ENCODE results near the gene OSBPL6.
"Not testable (repeated sequence)": the region's sequence is repeated elsewhere in the genome, so short reads cannot be mapped to it uniquely, and the experiment has no call there.

Gene OSBPL6

DNA sequence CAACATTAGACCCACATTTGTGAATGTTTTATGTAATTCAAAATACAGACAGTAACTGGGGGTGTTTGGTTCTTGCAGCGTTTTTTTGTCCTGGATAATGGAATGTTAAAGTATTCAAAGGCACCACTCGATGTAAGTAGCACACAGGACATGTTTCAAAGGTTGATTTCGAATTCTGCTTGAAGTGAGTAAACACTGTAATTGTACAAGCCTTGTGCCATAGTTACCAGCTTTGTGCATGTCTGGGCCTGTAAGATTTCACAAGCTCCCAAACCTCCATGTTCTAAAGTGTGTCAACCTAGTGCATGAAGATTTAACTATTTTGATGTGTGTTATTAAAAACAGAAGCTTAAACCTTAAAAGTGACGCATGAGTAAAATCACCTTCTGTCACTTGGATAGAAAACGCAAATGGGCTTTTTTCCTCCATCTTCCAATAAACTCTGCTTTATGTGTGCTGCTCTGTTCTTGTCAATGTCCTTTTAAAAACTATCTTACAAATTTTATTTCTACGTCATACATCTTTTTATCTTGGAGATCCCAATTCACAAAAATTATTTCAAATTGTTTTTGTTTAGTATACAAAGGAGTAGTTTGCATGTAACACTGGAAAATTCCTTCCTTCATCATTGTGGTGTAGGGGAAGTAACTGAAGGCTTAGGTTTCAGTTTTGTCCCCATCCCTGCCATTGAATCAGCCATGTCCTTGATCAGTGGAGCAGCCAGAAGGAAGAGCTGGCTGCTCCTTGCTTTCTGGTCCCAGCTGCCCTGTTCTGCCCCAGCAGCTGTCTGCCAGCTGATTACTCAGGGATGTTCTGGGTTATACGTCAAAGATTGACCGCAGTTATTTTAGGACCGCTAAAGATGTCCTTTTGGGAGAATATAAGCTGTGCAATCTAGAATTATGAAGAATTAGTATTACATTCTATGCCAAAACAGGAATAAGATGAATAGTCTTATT lies 137.4 kb downstream of the OSBPL6 start:
- H3K27ac ChIP-seq (ENCODE audit: low read length): no peak overlapping the region
- H3K4me3 ChIP-seq (ENCODE audit: low read length): no peak overlapping the region
- H3K4me1 ChIP-seq (ENCODE audit: control insufficient read depth, low read depth, low read length): no peaks in the 10 kb centered on the region
- no peaks in the 10 kb centered on the region for H3K27me3 ChIP-seq (ENCODE audit: control insufficient read depth, insufficient read depth, low read length)
- no peak overlapping the region for H3K9ac ChIP-seq (ENCODE audit: low read length)
- no peaks in the 10 kb centered on the region for H3K9me3 ChIP-seq (ENCODE audit: control insufficient read depth, low read depth, low read length)
- no peaks in the 10 kb centered on the region for H3K36me3 ChIP-seq (ENCODE audit: control insufficient read depth, low read depth, low read length)

DNA sequence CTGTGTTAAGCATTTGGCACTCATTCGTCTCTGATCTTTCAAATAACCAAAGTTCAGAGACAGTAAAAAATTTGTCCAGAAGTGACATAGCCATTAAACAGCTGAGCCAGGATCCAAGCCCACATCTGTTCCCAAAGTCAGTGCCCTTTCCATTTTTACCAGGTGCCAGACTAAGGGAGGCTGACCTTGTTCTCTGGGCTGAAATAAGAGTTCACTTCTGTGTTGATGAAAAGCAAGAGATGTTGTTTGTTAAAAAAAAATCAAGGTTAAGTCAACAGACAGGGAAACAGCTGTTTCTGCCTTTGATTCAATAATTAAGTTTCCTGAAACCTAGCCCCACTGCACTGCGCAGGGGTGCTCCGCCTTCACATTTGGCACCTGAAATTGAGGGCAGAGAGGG lies 139.5 kb downstream of the OSBPL6 start:
- H3K36me3 ChIP-seq (ENCODE audit: control insufficient read depth, low read depth, low read length): no peaks in the 10 kb centered on the region
- no peak overlapping the region for H3K27ac ChIP-seq (ENCODE audit: low read length)
- no peaks in the 10 kb centered on the region for H3K9me3 ChIP-seq (ENCODE audit: control insufficient read depth, low read depth, low read length)
- no peak overlapping the region for H3K9ac ChIP-seq (ENCODE audit: low read length)
- H3K4me1 ChIP-seq (ENCODE audit: control insufficient read depth, low read depth, low read length): no peaks in the 10 kb centered on the region
- no peaks in the 10 kb centered on the region for H3K27me3 ChIP-seq (ENCODE audit: control insufficient read depth, insufficient read depth, low read length)
- no peak overlapping the region for H3K4me3 ChIP-seq (ENCODE audit: low read length)

DNA sequence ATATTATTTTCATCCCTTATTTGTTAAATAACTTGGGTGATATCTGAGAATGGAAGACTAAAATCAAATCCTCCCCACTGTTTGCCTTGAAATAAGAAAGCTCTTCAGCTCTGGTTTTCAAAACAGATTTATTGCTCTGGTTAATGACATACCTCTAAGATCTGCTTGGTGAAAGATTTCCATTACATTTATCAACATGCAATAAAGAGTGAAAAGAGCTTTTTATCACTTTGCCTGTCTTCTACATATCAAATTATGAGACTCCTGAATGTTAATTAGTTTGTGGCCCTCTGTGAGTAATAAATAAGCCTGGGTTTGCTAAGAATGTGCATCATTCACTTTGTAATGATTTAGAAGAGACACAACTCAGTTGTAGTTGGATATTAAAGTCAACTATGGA lies 140.9 kb downstream of the OSBPL6 start:
- Histone ChIP-seq H3K36me3 (ENCODE audit: control insufficient read depth, low read depth, low read length) (no peaks in the 10 kb centered on the region), H3K4me3 (ENCODE audit: low read length) (no peak overlapping the region), H3K27me3 (ENCODE audit: control insufficient read depth, insufficient read depth, low read length) (no peaks in the 10 kb centered on the region), H3K9ac (ENCODE audit: low read length) (no peak overlapping the region), H3K4me1 (ENCODE audit: control insufficient read depth, low read depth, low read length) (no peaks in the 10 kb centered on the region), H3K27ac (ENCODE audit: low read length) (no peak overlapping the region), H3K9me3 (ENCODE audit: control insufficient read depth, low read depth, low read length) (no peaks in the 10 kb centered on the region)

DNA sequence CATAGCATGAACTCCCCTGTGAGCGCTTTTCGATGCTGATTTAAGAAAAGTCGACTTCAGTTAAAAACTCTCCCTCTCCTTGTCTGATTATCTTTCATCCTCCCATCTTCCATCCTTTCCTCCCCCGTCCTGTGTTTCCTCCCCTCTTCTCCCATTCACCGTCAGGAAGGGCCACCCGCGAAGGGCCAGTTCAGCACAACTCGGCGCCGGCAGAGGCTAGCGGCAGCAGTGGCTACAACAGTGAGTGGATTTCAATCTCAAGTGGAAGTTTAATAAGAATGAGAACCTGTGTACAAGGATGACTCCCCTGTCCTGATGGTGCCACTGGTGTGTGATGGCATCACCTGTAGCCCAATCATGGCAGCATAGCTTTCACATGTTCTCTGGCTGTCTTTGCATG lies 149.8 kb downstream of the OSBPL6 start:
- Histone ChIP-seq H3K4me1 (ENCODE audit: control insufficient read depth, low read depth, low read length) (no peaks in the 10 kb centered on the region), H3K9me3 (ENCODE audit: control insufficient read depth, low read depth, low read length) (no peaks in the 10 kb centered on the region), H3K4me3 (ENCODE audit: low read length) (no peak overlapping the region), H3K27ac (ENCODE audit: low read length) (no peak overlapping the region), H3K9ac (ENCODE audit: low read length) (no peak overlapping the region), H3K27me3 (ENCODE audit: control insufficient read depth, insufficient read depth, low read length) (no peaks in the 10 kb centered on the region), H3K36me3 (ENCODE audit: control insufficient read depth, low read depth, low read length) (no peaks in the 10 kb centered on the region)

DNA sequence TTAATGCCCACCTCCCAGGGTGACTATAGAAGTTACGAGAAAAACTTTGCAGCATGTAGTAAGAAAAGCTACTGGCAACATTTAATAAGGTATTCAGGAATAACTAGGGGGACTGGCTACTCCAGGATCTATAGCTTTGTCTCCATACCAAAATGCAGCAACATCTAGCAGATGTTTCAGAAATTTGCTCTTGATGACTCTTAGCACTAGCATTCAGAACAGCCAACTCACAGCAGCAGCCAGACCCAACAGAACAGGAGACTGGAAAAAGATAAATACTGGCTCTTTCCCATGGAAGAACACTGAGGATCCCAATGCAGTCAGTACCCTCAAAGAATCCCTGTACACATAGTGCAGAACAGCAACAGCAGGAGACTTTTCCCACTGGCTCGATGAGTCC lies 151.6 kb downstream of the OSBPL6 start:
- no peaks in the 10 kb centered on the region for H3K27me3 ChIP-seq (ENCODE audit: control insufficient read depth, insufficient read depth, low read length)
- no peaks in the 10 kb centered on the region for H3K36me3 ChIP-seq (ENCODE audit: control insufficient read depth, low read depth, low read length)
- no peak overlapping the region for H3K27ac ChIP-seq (ENCODE audit: low read length)
- no peaks in the 10 kb centered on the region for H3K4me1 ChIP-seq (ENCODE audit: control insufficient read depth, low read depth, low read length)
- H3K9ac ChIP-seq (ENCODE audit: low read length): no peak overlapping the region
- H3K4me3 ChIP-seq (ENCODE audit: low read length): no peak overlapping the region
- H3K9me3 ChIP-seq (ENCODE audit: control insufficient read depth, low read depth, low read length): no peaks in the 10 kb centered on the region

DNA sequence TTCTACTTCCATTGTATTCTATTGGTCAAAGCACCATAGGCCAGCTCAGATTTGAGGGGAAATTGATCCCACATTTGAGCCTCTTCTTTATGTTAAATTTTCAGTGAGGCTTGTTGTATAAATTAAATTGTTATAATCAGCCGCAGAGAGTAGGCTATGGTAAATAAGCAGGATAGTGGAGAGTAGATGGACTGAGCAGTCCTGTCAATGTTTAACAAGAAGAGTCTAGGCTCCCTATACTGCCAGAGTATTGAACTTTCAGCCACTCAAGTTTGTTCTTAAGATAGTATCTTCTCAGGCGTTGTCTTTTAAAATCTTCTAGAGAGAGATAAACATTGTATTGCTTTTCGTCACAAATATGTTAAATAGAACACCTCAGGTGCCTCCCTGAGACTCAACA lies 155.7 kb downstream of the OSBPL6 start:
- Histone ChIP-seq H3K9ac (ENCODE audit: low read length) (no peak overlapping the region), H3K36me3 (ENCODE audit: control insufficient read depth, low read depth, low read length) (no peaks in the 10 kb centered on the region), H3K4me1 (ENCODE audit: control insufficient read depth, low read depth, low read length) (no peaks in the 10 kb centered on the region), H3K9me3 (ENCODE audit: control insufficient read depth, low read depth, low read length) (no peaks in the 10 kb centered on the region), H3K27ac (ENCODE audit: low read length) (no peak overlapping the region), H3K4me3 (ENCODE audit: low read length) (no peak overlapping the region), H3K27me3 (ENCODE audit: control insufficient read depth, insufficient read depth, low read length) (no peaks in the 10 kb centered on the region)

DNA sequence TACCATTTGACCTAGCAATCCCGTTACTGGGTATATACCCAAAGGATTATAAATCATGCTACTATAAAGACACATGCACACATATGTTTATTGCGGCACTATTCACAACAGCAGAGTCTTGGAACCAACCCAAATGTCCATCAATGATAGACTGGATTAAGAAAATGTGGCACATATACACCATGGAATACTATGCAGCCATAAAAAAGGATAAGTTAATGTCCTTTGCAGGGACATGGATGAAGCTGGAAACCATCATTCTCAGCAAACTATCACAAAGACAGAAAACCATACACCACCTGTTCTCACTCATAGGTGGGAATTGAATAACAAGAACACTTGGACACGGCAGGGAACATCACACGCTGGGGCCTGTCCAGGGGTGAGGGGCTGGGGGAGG lies 163.4 kb downstream of the OSBPL6 start:
- H3K9ac ChIP-seq (ENCODE audit: low read length); H3K27me3 ChIP-seq (ENCODE audit: control insufficient read depth, insufficient read depth, low read length); H3K27ac ChIP-seq (ENCODE audit: low read length); H3K4me1 ChIP-seq (ENCODE audit: control insufficient read depth, low read depth, low read length); H3K36me3 ChIP-seq (ENCODE audit: control insufficient read depth, low read depth, low read length); H3K9me3 ChIP-seq (ENCODE audit: control insufficient read depth, low read depth, low read length); H3K4me3 ChIP-seq (ENCODE audit: low read length): not testable (repeated sequence)

DNA sequence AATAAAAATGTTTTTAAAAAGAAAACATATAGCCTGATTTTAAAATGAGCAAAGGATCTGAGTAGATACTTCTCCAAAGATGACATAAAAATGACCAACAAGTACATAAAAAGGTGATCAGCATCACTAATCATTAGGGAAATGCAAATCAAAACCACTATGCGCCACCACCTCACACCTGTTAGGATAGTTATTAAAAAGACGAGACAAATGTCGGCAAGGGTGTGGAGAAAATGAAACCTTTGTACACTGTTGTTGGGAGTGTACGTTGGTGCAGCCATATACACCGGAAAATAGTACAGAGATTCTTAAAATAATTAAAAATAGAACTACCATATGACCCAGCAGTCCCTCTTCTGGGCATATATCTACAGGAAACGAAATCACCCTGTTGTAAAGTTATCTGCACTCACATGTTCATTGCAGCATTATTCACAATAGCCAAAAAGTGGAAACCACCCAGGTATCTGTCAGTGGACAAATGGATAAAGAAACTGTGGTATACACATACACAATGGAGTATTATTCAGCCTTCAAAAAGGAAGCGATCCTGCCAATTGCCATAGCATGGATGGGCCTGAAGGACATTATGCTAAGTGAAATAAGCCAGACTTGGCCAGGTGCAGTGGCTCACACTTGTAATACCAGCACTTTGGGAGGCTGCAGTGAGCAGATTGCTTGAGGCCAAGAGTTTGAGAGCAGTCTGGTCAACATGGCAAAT lies 165.0 kb downstream of the OSBPL6 start:
- no peak overlapping the region for H3K4me3 ChIP-seq (ENCODE audit: low read length)
- H3K9ac ChIP-seq (ENCODE audit: low read length): no peak overlapping the region
- H3K36me3 ChIP-seq (ENCODE audit: control insufficient read depth, low read depth, low read length): no peaks in the 10 kb centered on the region
- no peak overlapping the region for H3K27ac ChIP-seq (ENCODE audit: low read length)
- no peaks in the 10 kb centered on the region for H3K27me3 ChIP-seq (ENCODE audit: control insufficient read depth, insufficient read depth, low read length)
- H3K9me3 ChIP-seq (ENCODE audit: control insufficient read depth, low read depth, low read length): peaks cover 4% of the 10 kb centered on the region
- no peaks in the 10 kb centered on the region for H3K4me1 ChIP-seq (ENCODE audit: control insufficient read depth, low read depth, low read length)

DNA sequence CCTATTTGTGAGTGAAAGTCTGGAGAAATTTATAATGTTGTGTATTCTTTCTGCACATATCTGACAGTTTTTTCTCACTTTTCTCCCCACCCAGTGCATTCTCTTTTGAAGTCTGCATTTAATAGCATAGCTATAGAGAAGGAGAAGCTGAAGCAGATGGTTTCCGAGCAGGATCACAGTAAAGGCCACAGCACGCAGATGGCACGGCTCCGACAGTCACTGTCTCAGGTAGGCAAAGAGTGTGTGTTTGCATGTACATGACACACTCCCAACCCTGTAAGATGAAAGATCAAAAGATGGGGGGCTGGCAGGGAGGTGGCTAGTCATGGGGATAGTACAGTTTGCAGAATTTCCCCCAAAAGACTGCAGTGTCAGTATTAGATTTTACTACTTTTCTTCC lies 167.3 kb downstream of the OSBPL6 start:
- Histone ChIP-seq H3K9me3 (ENCODE audit: control insufficient read depth, low read depth, low read length) (peaks cover 4% of the 10 kb centered on the region), H3K36me3 (ENCODE audit: control insufficient read depth, low read depth, low read length) (no peaks in the 10 kb centered on the region), H3K27ac (ENCODE audit: low read length) (no peak overlapping the region), H3K4me3 (ENCODE audit: low read length) (no peak overlapping the region), H3K9ac (ENCODE audit: low read length) (no peak overlapping the region), H3K4me1 (ENCODE audit: control insufficient read depth, low read depth, low read length) (no peaks in the 10 kb centered on the region), H3K27me3 (ENCODE audit: control insufficient read depth, insufficient read depth, low read length) (no peaks in the 10 kb centered on the region)

DNA sequence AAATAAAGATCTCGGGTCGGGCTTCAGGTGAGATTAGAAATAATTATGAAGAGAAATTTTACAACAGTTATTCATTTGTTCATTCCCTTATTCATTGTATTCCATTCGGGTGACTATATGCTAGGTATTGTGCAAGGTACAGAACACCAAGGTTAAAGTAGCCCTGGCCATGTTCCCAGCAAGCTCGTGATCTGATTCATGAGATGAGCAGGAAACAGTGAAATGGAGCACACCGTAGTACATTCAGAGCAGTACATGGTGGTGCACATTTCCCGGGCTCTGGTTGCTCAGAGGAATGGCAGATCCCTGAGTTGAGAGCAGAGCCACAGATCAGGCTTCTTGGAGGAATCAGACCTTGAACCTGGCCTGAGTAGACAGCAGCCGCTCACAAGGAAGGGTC lies 168.9 kb downstream of the OSBPL6 start:
- Histone ChIP-seq H3K27ac (ENCODE audit: low read length) (no peak overlapping the region), H3K4me3 (ENCODE audit: low read length) (no peak overlapping the region), H3K27me3 (ENCODE audit: control insufficient read depth, insufficient read depth, low read length) (no peaks in the 10 kb centered on the region), H3K9ac (ENCODE audit: low read length) (no peak overlapping the region), H3K4me1 (ENCODE audit: control insufficient read depth, low read depth, low read length) (no peaks in the 10 kb centered on the region), H3K36me3 (ENCODE audit: control insufficient read depth, low read depth, low read length) (no peaks in the 10 kb centered on the region), H3K9me3 (ENCODE audit: control insufficient read depth, low read depth, low read length) (peaks cover 4% of the 10 kb centered on the region)

DNA sequence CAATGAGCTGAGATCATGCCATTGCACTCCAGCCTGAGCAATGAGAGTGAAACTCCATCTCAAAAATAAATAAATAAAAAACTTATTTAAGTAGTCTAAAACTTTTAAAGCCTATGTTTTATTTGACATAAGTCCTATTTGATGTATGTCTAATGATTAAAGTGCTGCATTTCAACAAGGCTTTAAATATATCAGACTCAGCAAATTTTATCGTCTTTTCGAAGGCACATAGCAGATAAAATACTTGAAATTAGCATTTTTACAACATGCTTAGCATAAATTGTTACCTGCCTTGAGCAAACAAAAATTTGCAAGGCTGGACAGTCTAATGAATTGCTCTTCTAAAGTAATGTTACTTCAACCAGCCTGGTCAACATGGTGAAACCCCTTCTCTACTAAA lies 170.8 kb downstream of the OSBPL6 start:
- no peaks in the 10 kb centered on the region for H3K4me1 ChIP-seq (ENCODE audit: control insufficient read depth, low read depth, low read length)

DNA sequence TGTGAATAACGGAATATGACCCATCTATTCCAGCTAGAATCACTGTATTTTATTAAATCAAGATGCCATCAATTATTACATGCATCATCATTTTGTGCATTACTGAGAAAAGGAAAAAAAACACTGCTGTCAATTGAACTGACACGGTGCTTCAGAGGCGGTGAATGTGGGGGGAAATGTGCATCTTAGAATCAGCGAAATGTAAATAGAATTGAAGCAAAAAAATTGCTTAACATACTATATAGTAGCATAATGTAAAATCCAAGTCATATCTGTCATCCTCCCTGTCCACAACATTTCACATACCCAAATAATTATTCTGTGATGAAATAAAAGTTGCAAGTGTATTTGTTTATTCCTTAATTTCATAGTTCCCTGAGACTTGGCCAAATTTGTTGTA lies 172.1 kb downstream of the OSBPL6 start:
- no peak overlapping the region for H3K27ac ChIP-seq (ENCODE audit: low read length)
- H3K9ac ChIP-seq (ENCODE audit: low read length): no peak overlapping the region
- H3K9me3 ChIP-seq (ENCODE audit: control insufficient read depth, low read depth, low read length): no peaks in the 10 kb centered on the region
- no peaks in the 10 kb centered on the region for H3K4me1 ChIP-seq (ENCODE audit: control insufficient read depth, low read depth, low read length)
- no peaks in the 10 kb centered on the region for H3K36me3 ChIP-seq (ENCODE audit: control insufficient read depth, low read depth, low read length)
- H3K4me3 ChIP-seq (ENCODE audit: low read length): no peak overlapping the region
- no peaks in the 10 kb centered on the region for H3K27me3 ChIP-seq (ENCODE audit: control insufficient read depth, insufficient read depth, low read length)

More for the DNA sequence above, 170.8 kb downstream of the OSBPL6 start:
- H3K36me3 ChIP-seq (ENCODE audit: control insufficient read depth, low read depth, low read length): no peaks in the 10 kb centered on the region
- H3K27me3 ChIP-seq (ENCODE audit: control insufficient read depth, insufficient read depth, low read length): no peaks in the 10 kb centered on the region
- no peaks in the 10 kb centered on the region for H3K9me3 ChIP-seq (ENCODE audit: control insufficient read depth, low read depth, low read length)
- no peak overlapping the region for H3K4me3 ChIP-seq (ENCODE audit: low read length)
- H3K9ac ChIP-seq (ENCODE audit: low read length): no peak overlapping the region
- no peak overlapping the region for H3K27ac ChIP-seq (ENCODE audit: low read length)

Measured in iPS-18a (cell line).